Neural progenitor cell (in vitro differentiated cells): Measurements from ENCODE around the gene SLC23A2. TPM values are rescaled to one million over a fixed set of nuclear protein-coding genes. Genes with fewer than 3 reads are reported as not detected.
A peak's percentile ranks its signal among the peaks of the same experiment; 100 is the strongest.

ENCODE experiments used
- DNase-seq: peaks from one replicate; pipeline ENCODE4 v3.0.0-alpha.2; 2016; ENCODE audit warnings: low spot score
- H2AFZ ChIP-seq: fragments of 200-600 bp; sonication (generic); replicated peaks from 2 replicates; pipeline ENCODE4 v1.6.1; 2016; ENCODE audit warnings: antibody characterized with exemption
- H3F3A ChIP-seq: fragments of 200-600 bp; sonication (generic); 2 replicates; pipeline ENCODE4 v1.6.1; 2016; ENCODE audit warnings: antibody characterized with exemption, low read depth
- H3K27ac ChIP-seq: fragments of 200-600 bp; sonication (generic); 2 replicates; pipeline ENCODE4 v1.5.1; 2016; ENCODE audit warnings: mild to moderate bottlenecking
- H3K27me3 ChIP-seq: fragments of 200-600 bp; sonication (generic); 2 replicates; pipeline ENCODE4 v1.6.1; 2016; ENCODE audit warnings: mild to moderate bottlenecking, moderate library complexity
- H3K36me3 ChIP-seq: fragments of 200-600 bp; sonication (generic); 2 replicates; pipeline ENCODE4 v1.5.1; 2016
- H3K4me1 ChIP-seq: fragments of 200-600 bp; sonication (generic); 2 replicates; pipeline ENCODE4 v1.6.1; 2016; ENCODE audit warnings: mixed run types
- H3K4me2 ChIP-seq: fragments of 200-600 bp; sonication (generic); 2 replicates; pipeline ENCODE4 v1.6.1; 2016
- H3K4me3 ChIP-seq: fragments of 200-600 bp; sonication (generic); 2 replicates; pipeline ENCODE4 v1.5.1; 2016
- H3K79me2 ChIP-seq: fragments of 200-600 bp; sonication (generic); 2 replicates; pipeline ENCODE4 v1.6.1; 2016; ENCODE audit warnings: low read depth
- H3K9ac ChIP-seq: fragments of 200-600 bp; sonication (generic); 2 replicates; pipeline ENCODE4 v1.6.1; 2016
- H3K9me3 ChIP-seq: fragments of 200-600 bp; sonication (generic); 2 replicates; pipeline ENCODE4 v1.5.1; 2016; ENCODE audit warnings: low read depth
- H4K20me1 ChIP-seq: fragments of 200-600 bp; sonication (generic); 2 replicates; pipeline ENCODE4 v1.6.1; 2016; ENCODE audit warnings: low read depth
- H3K27ac Mint-ChIP-seq: 3 replicates; pipeline ENCODE4 v1.8.0; 2021; ENCODE audit warnings: mixed read lengths
- H3K27me3 Mint-ChIP-seq: 2 replicates; pipeline ENCODE4 v1.8.0; 2022; ENCODE audit warnings: low read depth, mild to moderate bottlenecking, inconsistent platforms, moderate library complexity, mixed read lengths; ENCODE audit not compliant: insufficient read depth
- H3K36me3 Mint-ChIP-seq: 3 replicates; pipeline ENCODE4 v1.8.0; 2021; ENCODE audit warnings: mixed read lengths
- H3K4me1 Mint-ChIP-seq: 3 replicates; pipeline ENCODE4 v1.8.0; 2021; ENCODE audit warnings: mixed read lengths
- H3K4me3 Mint-ChIP-seq: 3 replicates; pipeline ENCODE4 v1.8.0; 2021; ENCODE audit warnings: mild to moderate bottlenecking, moderate library complexity, mixed read lengths
- H3K9me3 Mint-ChIP-seq: 3 replicates; pipeline ENCODE4 v1.8.0; 2020; ENCODE audit warnings: mixed read lengths
- EZH2 ChIP-seq: fragments of 200-600 bp; sonication (generic); IDR thresholded peaks from 2 replicates; pipeline ENCODE4 v1.6.1; 2017; ENCODE audit warnings: antibody characterized with exemption, mild to moderate bottlenecking, moderate library complexity
- EZH2phosphoT487 ChIP-seq: fragments of 200-600 bp; sonication (generic); IDR thresholded peaks from 2 replicates; pipeline ENCODE4 v1.6.1; 2017; ENCODE audit warnings: antibody characterized with exemption
- total RNA-seq: library from RNA; depleted of rRNA; stranded (reverse); fragments of >200 nt; gene quantifications from 2 replicates; pipeline ENCODE4 v1.2.3, GENCODE V29; 2015; ENCODE audit warnings: low replicate concordance
- TF ChIP-seq, protein P1 (sequence below): fragments of 200-600 bp; sonication (generic); IDR thresholded peaks from 2 replicates; pipeline ENCODE4 v1.5.1; 2017; ENCODE audit warnings: antibody characterized with exemption, mild to moderate bottlenecking

SLC23A2 gene
- total RNA-seq, 1 donor from 2014 or later = 13.0 TPM

DNA sequence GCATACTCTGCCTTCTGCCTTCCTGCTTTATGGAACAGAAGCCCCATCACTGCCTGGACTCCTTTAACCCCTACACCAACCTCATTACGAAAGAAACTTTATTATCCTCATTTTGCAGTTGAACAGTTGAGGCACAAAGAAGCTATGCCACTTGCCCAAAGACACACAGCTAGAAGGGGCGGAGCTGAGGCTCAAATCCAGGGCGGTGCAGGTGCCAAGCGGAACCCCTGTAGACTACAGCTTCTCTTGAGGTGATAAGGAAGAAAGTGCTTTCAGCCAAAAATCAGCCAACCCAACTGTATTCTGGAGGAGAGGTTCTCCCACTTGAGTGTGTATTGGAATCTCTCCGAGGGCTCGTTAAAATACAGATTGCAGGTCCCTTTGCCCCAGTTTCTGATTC is 189.1 kb downstream of the SLC23A2 start:
- no peak overlapping the region for H3K4me3 Mint-ChIP-seq
- H3K27me3 Mint-ChIP-seq = peaks cover 4% of the 10 kb centered on the region
- H3K4me1 Mint-ChIP-seq = peaks cover 42% of the 10 kb centered on the region
- H3K9ac ChIP-seq = no peak overlapping the region
- H3K27ac ChIP-seq = no peak overlapping the region
- no peak overlapping the region for H3K4me3 ChIP-seq
- DNase-seq = no peak
- no peaks in the 10 kb centered on the region for H4K20me1 ChIP-seq
- H3K4me2 ChIP-seq = no peak overlapping the region
- H3K27me3 ChIP-seq = no peaks in the 10 kb centered on the region
- TF ChIP-seq EZH2 = no peak
- TF ChIP-seq, protein P1, sequence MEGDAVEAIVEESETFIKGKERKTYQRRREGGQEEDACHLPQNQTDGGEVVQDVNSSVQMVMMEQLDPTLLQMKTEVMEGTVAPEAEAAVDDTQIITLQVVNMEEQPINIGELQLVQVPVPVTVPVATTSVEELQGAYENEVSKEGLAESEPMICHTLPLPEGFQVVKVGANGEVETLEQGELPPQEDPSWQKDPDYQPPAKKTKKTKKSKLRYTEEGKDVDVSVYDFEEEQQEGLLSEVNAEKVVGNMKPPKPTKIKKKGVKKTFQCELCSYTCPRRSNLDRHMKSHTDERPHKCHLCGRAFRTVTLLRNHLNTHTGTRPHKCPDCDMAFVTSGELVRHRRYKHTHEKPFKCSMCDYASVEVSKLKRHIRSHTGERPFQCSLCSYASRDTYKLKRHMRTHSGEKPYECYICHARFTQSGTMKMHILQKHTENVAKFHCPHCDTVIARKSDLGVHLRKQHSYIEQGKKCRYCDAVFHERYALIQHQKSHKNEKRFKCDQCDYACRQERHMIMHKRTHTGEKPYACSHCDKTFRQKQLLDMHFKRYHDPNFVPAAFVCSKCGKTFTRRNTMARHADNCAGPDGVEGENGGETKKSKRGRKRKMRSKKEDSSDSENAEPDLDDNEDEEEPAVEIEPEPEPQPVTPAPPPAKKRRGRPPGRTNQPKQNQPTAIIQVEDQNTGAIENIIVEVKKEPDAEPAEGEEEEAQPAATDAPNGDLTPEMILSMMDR = no peak
- no peak for TF ChIP-seq EZH2phosphoT487
- peaks cover 2% of the 10 kb centered on the region for H3K9me3 Mint-ChIP-seq
- peak overlapping the region; percentile 81 for H3K27ac Mint-ChIP-seq
- peaks cover 8% of the 10 kb centered on the region for H3K36me3 Mint-ChIP-seq
- no peaks in the 10 kb centered on the region for H3F3A ChIP-seq
- no peak overlapping the region for H2AFZ ChIP-seq
- no peaks in the 10 kb centered on the region for H3K79me2 ChIP-seq
- H3K4me1 ChIP-seq = peaks cover 7% of the 10 kb centered on the region
- H3K9me3 ChIP-seq = no peaks in the 10 kb centered on the region
- H3K36me3 ChIP-seq = no peaks in the 10 kb centered on the region

DNA sequence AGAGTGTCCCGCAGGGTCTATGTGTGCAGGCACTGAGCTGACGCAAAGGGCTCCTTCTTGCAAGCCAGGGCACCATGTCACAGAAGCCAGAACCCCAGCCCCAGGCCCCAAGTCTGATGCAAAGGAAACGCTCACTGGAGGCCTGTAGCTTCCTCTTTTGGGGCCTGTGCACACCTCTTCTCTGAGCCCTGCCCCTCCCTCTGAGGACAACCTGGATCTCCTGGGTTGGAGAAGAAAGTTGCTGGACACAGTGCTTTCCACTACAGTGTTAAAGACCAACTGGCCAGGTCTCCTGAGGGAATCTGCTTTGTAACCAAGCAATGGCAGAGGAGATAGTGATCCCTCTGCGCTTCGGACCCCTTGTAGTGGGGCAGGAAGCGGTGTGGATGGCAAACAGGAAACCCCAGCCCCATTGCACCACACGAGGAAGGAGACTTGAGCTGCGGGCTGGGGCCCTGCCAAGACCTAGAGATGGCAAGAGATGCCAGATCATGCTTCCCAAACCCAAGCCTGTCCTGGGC is 189.6 kb downstream of the SLC23A2 start:
- Histone ChIP-seq H3F3A (no peaks in the 10 kb centered on the region), H3K4me1 (peaks cover 7% of the 10 kb centered on the region), H3K27me3 (no peaks in the 10 kb centered on the region), H3K9ac (no peak overlapping the region), H3K27ac (no peak overlapping the region), H4K20me1 (no peaks in the 10 kb centered on the region), H3K79me2 (no peaks in the 10 kb centered on the region), H3K36me3 (no peaks in the 10 kb centered on the region), H2AFZ (no peak overlapping the region), H3K4me3 (no peak overlapping the region), H3K4me2 (no peak overlapping the region), H3K9me3 (no peaks in the 10 kb centered on the region)
- peaks cover 2% of the 10 kb centered on the region for H3K9me3 Mint-ChIP-seq
- TF ChIP-seq EZH2phosphoT487 (no peak), EZH2 (no peak)
- TF ChIP-seq, protein P1 = no peak
- peaks cover 42% of the 10 kb centered on the region for H3K4me1 Mint-ChIP-seq
- peaks cover 4% of the 10 kb centered on the region for H3K27me3 Mint-ChIP-seq
- H3K4me3 Mint-ChIP-seq = no peak overlapping the region
- peaks cover 5% of the 10 kb centered on the region for H3K36me3 Mint-ChIP-seq
- H3K27ac Mint-ChIP-seq = no peak overlapping the region
- no peak for DNase-seq

DNA sequence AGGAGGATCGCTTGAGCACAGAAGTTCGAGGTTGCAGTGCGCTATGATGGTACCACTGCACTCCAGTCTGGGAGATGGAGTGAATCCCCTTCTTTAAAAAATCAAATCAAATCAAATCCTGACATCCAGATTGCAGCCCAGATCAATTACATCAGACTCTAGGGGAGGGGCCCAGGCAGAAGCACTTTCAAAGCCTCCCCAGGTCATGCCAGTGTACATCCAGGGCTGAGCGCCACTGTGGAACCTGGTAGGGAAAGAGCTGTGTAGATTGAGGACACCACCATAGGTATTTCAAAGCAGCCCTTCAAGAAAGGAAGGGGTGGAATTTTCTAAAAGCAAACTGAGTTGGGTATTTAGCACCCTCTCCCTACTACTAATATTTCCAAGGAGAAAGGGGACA is 190.1 kb downstream of the SLC23A2 start:
- peaks cover 4% of the 10 kb centered on the region for H3K27me3 Mint-ChIP-seq
- Histone ChIP-seq H3K9me3 (no peaks in the 10 kb centered on the region), H3K9ac (no peak overlapping the region), H3K79me2 (no peaks in the 10 kb centered on the region), H3K27me3 (no peaks in the 10 kb centered on the region), H4K20me1 (no peaks in the 10 kb centered on the region), H2AFZ (no peak overlapping the region), H3K27ac (no peak overlapping the region), H3F3A (no peaks in the 10 kb centered on the region), H3K4me1 (peaks cover 7% of the 10 kb centered on the region), H3K4me3 (no peak overlapping the region), H3K36me3 (no peaks in the 10 kb centered on the region), H3K4me2 (no peak overlapping the region)
- peaks cover 2% of the 10 kb centered on the region for H3K9me3 Mint-ChIP-seq
- TF ChIP-seq, protein P1 = no peak
- TF ChIP-seq EZH2phosphoT487 = no peak
- no peak for DNase-seq
- H3K4me1 Mint-ChIP-seq = peaks cover 42% of the 10 kb centered on the region
- peaks cover 5% of the 10 kb centered on the region for H3K36me3 Mint-ChIP-seq
- H3K27ac Mint-ChIP-seq = no peak overlapping the region
- H3K4me3 Mint-ChIP-seq = no peak overlapping the region
